ENCODE results near the gene GAL3ST1.

GAL3ST1 gene

GRCh38 chr22:30508216-30508615, 66.2 kb downstream of the GAL3ST1 start:
- DNase-seq (ENCODE audit: low read depth in 2 of 2), result no peak
- H3K4me3 ChIP-seq (replicated peaks in 1 of 2; ENCODE audit: low read depth in 2 of 2, low read length in 2 of 2), result no peak overlapping the region
- TF ChIP-seq CTCF (IDR thresholded peaks at IDR 0.05; ENCODE audit: low read depth, low read length), result no peak

GRCh38 chr22:30507670-30508069, 66.8 kb downstream of the GAL3ST1 start:
- no peak overlapping the region for H3K4me3 ChIP-seq (replicated peaks in 1 of 2; ENCODE audit: low read depth in 2 of 2, low read length in 2 of 2)
- no peak for TF ChIP-seq CTCF (IDR thresholded peaks at IDR 0.05; ENCODE audit: low read depth, low read length)
- DNase-seq (ENCODE audit: low read depth in 2 of 2), result no peak

- TF ChIP-seq CTCF (IDR thresholded peaks at IDR 0.05; ENCODE audit: low read depth, low read length), result no peak
- H3K4me3 ChIP-seq (replicated peaks in 1 of 2; ENCODE audit: low read depth in 2 of 2, low read length in 2 of 2), result no peak overlapping the region
- DNase-seq (ENCODE audit: low read depth in 2 of 2), result no peak
Observed at GRCh38 chr22:30506507-30506968, 67.9 kb downstream of the GAL3ST1 start.
